Measurements from ENCODE around the gene DBN1. TPM values are rescaled to one million over a fixed set of nuclear protein-coding genes. Genes with fewer than 3 reads are reported as not detected.
A peak's percentile ranks its signal among the peaks of the same experiment; 100 is the strongest.

The DBN1 gene
- total and polyA plus RNA-seq, 2 donors (not counting 1 experiment from before 2014, with no cell fraction given), result 1.4 to 1.9 TPM

DNA sequence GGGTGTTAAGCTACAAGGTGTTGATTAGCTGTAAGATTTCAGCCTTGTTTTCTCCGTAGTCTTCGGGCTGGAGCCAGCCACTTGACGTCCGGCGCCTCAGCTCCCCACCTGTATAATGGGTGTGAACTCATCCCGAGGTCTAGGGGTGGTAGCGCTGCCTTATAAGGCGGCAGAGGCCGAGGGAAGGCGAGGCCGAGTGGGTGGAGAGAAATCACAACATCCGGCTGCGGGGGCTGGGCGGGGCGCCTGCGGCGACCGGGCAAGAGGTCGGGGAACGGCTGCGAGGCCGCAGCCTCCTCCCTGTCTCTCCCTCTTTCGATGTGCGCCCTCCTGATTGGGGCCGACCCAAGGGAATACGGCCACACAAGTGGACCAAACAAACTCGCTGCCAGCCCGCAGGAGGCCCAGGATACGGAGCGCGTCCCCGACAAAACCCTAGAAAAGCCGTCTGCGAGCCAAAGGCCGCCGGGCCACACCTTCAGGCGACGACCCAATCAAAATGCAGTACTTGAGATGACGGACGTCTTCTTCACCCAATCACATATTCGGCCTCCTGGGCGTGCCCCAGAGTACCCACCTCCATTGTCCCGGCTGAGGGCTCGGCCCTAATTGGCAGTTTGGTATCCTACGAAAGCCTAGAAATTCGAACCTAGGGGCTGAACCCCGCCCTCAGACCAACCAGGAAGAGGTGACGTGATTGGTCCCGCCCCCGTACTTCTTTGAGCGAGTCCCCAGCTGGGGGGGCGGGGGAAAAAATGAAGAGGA, 47.5 kb downstream of the DBN1 start:
- no peaks in the 10 kb centered on the region for H3K9me3 Mint-ChIP-seq (ENCODE audit: insufficient read depth)
- ATAC-seq (ENCODE audit: low read depth), result peak; percentile 82
- H3K27ac Mint-ChIP-seq, result peak overlapping the region; percentile 97
- no peaks in the 10 kb centered on the region for H3K9me3 ChIP-seq (ENCODE audit: control extremely low read depth in 1 of 3, control insufficient read depth in 2 of 3, insufficient read depth in 1 of 3, low read length in 2 of 3)
- peak overlapping the region; percentile 64 for H3K9ac ChIP-seq (ENCODE audit: low read length)
- H3K4me3 ChIP-seq (ENCODE audit: control extremely low read depth in 1 of 5, extremely low read depth in 1 of 5, insufficient read depth in 1 of 5, low read depth in 2 of 5, low read length in 4 of 5), result peak overlapping the region; percentile 28 to 74 (median 61)
- H4K20me1 ChIP-seq (ENCODE audit: control insufficient read depth, insufficient read depth, low read length, poor library complexity, severe bottlenecking), result peaks cover 40% of the 10 kb centered on the region
- H3K27ac ChIP-seq (ENCODE audit: low read length in 2 of 2), result peak overlapping the region; percentile 82 to 88
- ChIA-PET POLR2A (interaction anchor here (0.6 to 2.6 kb wide), 13 partner anchors 17 to 1064 kb away, joined by 3 to 34 read pairs (median 4); partner anchors contain the start of genes DOK3 and PRR7), CTCF (interaction anchor here (0.9 to 12.4 kb wide), 6 partner anchors 9 to 111 kb away, joined by 3 to 152 read pairs (median 74); partner anchors contain the start of gene PRR7)
- peaks cover 47 to 49% of the 10 kb centered on the region in 2 donors for H3K4me1 ChIP-seq (ENCODE audit: control insufficient read depth in 2 of 2, insufficient read depth in 2 of 2, low read length in 2 of 2)
- H3K27me3 ChIP-seq (replicated peaks in 1 of 4; ENCODE audit: control extremely low read depth in 1 of 4, control insufficient read depth in 3 of 4, insufficient read depth in 4 of 4, low read length in 3 of 4), result no peaks in the 10 kb centered on the region
- peaks cover 49% of the 10 kb centered on the region for H3K4me1 Mint-ChIP-seq
- TF ChIP-seq, protein P1, sequence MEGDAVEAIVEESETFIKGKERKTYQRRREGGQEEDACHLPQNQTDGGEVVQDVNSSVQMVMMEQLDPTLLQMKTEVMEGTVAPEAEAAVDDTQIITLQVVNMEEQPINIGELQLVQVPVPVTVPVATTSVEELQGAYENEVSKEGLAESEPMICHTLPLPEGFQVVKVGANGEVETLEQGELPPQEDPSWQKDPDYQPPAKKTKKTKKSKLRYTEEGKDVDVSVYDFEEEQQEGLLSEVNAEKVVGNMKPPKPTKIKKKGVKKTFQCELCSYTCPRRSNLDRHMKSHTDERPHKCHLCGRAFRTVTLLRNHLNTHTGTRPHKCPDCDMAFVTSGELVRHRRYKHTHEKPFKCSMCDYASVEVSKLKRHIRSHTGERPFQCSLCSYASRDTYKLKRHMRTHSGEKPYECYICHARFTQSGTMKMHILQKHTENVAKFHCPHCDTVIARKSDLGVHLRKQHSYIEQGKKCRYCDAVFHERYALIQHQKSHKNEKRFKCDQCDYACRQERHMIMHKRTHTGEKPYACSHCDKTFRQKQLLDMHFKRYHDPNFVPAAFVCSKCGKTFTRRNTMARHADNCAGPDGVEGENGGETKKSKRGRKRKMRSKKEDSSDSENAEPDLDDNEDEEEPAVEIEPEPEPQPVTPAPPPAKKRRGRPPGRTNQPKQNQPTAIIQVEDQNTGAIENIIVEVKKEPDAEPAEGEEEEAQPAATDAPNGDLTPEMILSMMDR (IDR thresholded peaks at IDR 0.05), result no peak
- no peak for TF ChIP-seq EZH2 (IDR thresholded peaks at IDR 0.05; ENCODE audit: borderline replicate concordance, insufficient read depth, low read depth, low read length, poor library complexity, severe bottlenecking)
- intact Hi-C loops (cut with micrococcal nuclease), result loop anchor here (1.0 to 5.0 kb wide), 9 partner anchors 20 to 884 kb away; partner anchors contain the start of genes B4GALT7, LMAN2, PDLIM7 and PRR7
- peak; percentile 100 for DNase-seq
- peaks cover 0 to 25% of the 10 kb centered on the region in 2 experiments for H3K36me3 ChIP-seq (replicated peaks in 1 of 2; ENCODE audit: control extremely low read depth in 1 of 2, control insufficient read depth in 1 of 2, extremely low read depth in 1 of 2, insufficient read depth in 2 of 2, low read length in 1 of 2)
- H3K4me3 Mint-ChIP-seq, result peak overlapping the region; percentile 93
- no peaks in the 10 kb centered on the region for H3K27me3 Mint-ChIP-seq
- peak overlapping the region; percentile 86 for H3K4me2 ChIP-seq (replicated peaks; ENCODE audit: low read depth, low read length, poor library complexity, severe bottlenecking)
- peaks cover 39% of the 10 kb centered on the region for H3K79me2 ChIP-seq (ENCODE audit: control insufficient read depth, insufficient read depth, low read length)
- under 1% methylated on average over 47 of the region's 52 CpGs for WGBS (ENCODE audit: insufficient coverage)
- H2AFZ ChIP-seq (ENCODE audit: insufficient read depth, low read depth, low read length, poor library complexity, severe bottlenecking), result peak overlapping the region; percentile 95

All from B cell (primary cell).